ENCODE data around the gene SPTLC1.

The SPTLC1 gene

GRCh38 chr9:91985692-91986091 is 129.5 kb downstream of the SPTLC1 start:
- Histone ChIP-seq H4K20me1 (ENCODE audit: insufficient read depth, low read length) (no peaks in the 10 kb centered on the region), H3K4me1 (ENCODE audit: low read length) (no peaks in the 10 kb centered on the region), H3K27ac (ENCODE audit: low read length) (no peak overlapping the region), H3K79me2 (ENCODE audit: low read length) (no peaks in the 10 kb centered on the region), H3K27me3 (ENCODE audit: low read depth, low read length) (no peaks in the 10 kb centered on the region), H3K9me3 (ENCODE audit: insufficient read depth, low read length) (no peaks in the 10 kb centered on the region), H2AFZ (ENCODE audit: low read depth, low read length) (no peak overlapping the region), H3K4me2 (ENCODE audit: low read length) (no peak overlapping the region), H3K9ac (ENCODE audit: low read length) (no peak overlapping the region), H3K4me3 (ENCODE audit: low read length) (no peak overlapping the region), H3K36me3 (replicated peaks; ENCODE audit: low read depth, low read length) (no peaks in the 10 kb centered on the region)
- no peak for TF ChIP-seq EZH2phosphoT487 (IDR thresholded peaks at IDR 0.05; ENCODE audit: low read depth)
- TF ChIP-seq CTCF (IDR thresholded peaks at IDR 0.05; ENCODE audit: low read depth, low read length): no peak

Measured in OCI-LY3 (cell line).